ENCODE results near the gene C11orf98. TPM values are rescaled to one million over a fixed set of nuclear protein-coding genes. Genes with fewer than 3 reads are reported as not detected.
A peak's percentile ranks its signal among the peaks of the same experiment; 100 is the strongest.

C11orf98 gene
- total and polyA plus RNA-seq, 2 experiments from 2014 or later = 136 to 141 TPM

DNA sequence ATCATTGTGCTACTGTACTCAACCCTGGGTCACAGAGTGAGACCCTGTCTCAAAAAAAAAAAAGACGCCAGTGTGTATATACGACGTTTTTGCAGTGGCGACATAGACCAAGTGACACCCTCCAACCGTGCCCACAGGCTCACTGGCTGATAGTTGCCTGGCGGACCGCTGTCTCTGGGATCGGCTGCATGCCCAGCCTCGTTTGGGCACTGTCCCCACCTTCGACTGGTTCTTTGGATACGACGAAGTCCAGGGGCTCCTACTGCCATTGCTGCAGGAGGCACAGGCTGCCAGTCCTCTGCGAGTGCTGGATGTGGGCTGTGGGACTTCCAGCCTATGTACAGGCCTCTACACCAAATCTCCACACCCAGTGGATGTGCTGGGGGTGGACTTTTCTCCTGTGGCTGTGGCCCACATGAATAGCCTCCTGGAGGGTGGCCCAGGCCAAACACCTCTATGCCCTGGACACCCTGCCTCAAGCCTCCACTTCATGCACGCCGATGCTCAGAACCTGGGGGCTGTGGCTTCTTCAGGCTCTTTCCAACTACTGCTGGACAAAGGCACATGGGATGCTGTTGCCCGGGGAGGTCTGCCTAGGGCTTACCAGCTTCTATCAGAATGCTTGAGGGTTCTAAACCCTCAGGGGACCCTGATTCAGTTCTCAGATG lies 1.4 kb upstream of the C11orf98 start:
- peak overlapping the region; percentile 89 for H3K27ac ChIP-seq

DNA sequence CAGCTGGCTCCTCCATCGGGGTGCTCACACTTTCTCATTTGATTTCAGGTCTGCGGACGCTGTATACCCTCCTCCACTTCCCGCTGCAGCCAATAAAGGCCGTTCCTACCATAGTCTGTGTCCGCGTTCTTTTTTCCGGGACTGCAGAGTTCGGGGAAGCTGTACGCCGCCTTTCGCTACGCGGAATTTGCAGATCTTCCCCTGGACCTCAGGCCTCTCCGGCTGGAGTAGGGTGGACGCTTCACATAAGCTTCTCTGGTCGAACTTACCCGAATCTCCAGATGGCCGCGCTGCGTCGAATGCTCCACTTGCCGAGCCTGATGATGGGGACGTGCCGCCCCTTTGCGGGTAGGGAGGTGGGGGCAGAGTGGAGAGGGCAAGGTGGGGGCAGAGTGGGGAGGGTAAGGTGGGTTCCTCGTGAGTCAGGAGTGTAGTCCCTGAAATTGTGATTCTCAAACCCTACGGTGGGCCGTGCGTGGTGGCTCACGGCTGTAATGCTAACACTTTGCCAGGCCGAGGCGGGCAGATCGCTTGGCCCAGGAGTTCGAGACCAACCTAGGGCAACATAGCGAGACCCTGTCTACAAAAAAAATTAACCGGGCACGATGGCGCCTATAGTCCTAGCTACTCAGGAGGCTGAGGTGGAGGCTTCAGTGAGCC lies 719 bp upstream of the C11orf98 start:
- Histone ChIP-seq H3K9me3 (ENCODE audit: low read depth) (no peaks in the 10 kb centered on the region), H3K36me3 (peaks cover 2% of the 10 kb centered on the region), H3K4me1 (ENCODE audit: low read depth) (peaks cover 15% of the 10 kb centered on the region), H3K27me3 (no peaks in the 10 kb centered on the region), H3K27ac (peak overlapping the region; percentile 89), H3K4me3 (peak overlapping the region; percentile 67)
- peak; percentile 78 to 79 for DNase-seq (ENCODE audit: low read depth in 1 of 2, low spot score in 1 of 2)
- TF ChIP-seq, protein P1, sequence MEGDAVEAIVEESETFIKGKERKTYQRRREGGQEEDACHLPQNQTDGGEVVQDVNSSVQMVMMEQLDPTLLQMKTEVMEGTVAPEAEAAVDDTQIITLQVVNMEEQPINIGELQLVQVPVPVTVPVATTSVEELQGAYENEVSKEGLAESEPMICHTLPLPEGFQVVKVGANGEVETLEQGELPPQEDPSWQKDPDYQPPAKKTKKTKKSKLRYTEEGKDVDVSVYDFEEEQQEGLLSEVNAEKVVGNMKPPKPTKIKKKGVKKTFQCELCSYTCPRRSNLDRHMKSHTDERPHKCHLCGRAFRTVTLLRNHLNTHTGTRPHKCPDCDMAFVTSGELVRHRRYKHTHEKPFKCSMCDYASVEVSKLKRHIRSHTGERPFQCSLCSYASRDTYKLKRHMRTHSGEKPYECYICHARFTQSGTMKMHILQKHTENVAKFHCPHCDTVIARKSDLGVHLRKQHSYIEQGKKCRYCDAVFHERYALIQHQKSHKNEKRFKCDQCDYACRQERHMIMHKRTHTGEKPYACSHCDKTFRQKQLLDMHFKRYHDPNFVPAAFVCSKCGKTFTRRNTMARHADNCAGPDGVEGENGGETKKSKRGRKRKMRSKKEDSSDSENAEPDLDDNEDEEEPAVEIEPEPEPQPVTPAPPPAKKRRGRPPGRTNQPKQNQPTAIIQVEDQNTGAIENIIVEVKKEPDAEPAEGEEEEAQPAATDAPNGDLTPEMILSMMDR (IDR thresholded peaks at IDR 0.05; ENCODE audit: low read depth, low read length) = no peak

More for the DNA sequence above, 1.4 kb upstream of the C11orf98 start:
- Histone ChIP-seq H3K9me3 (ENCODE audit: low read depth) (no peaks in the 10 kb centered on the region), H3K36me3 (peaks cover 2% of the 10 kb centered on the region), H3K4me3 (peak overlapping the region; percentile 67), H3K27me3 (no peaks in the 10 kb centered on the region), H3K4me1 (ENCODE audit: low read depth) (peaks cover 18% of the 10 kb centered on the region)
- TF ChIP-seq, protein P1 (IDR thresholded peaks at IDR 0.05; ENCODE audit: low read depth, low read length) = no peak
- no peak for DNase-seq (ENCODE audit: low read depth in 1 of 2, low spot score in 1 of 2)

DNA sequence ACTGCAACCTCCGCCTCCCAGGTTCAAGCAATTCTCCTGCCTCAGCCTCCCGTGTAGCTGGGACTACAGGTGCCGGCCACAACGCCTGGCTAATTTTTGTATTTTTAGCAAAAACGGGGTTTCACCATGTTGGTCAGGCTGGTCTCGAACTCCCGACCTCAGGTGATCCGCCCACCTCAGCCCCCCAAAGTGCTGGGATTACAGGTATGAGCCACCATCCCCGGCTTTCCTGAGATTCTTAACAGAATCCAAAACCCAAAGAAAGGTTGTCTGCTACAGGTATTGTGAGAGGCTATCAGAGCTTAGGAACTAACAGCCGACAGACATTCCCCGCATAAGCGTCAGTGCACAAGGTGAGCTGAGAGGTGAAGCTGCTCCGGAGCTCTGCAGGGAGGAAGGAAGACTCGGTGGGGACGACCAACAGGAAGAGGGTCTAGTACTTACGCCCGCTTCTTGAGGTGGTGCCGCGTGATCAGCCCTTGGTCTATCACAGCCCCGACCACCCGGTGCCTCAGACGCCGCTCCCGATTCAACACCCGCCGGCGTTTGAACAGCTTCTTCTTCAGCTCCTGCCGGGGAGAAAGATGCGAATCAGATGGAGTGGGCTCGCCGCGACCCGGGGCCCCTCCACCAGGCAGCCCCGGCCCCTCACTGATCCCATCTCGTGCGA lies 470 bp downstream of the C11orf98 start:
- TF ChIP-seq, protein P1 (IDR thresholded peaks at IDR 0.05; ENCODE audit: low read depth, low read length) = no peak
- H3K27me3 ChIP-seq = no peaks in the 10 kb centered on the region
- peaks cover 2% of the 10 kb centered on the region for H3K36me3 ChIP-seq
- H3K4me3 ChIP-seq = peak overlapping the region; percentile 67
- peaks cover 14% of the 10 kb centered on the region for H3K4me1 ChIP-seq (ENCODE audit: low read depth)
- DNase-seq (ENCODE audit: low read depth in 1 of 2, low spot score in 1 of 2) = peak; percentile 57 to 75
- peak overlapping the region; percentile 89 for H3K27ac ChIP-seq
- H3K9me3 ChIP-seq (ENCODE audit: low read depth) = no peaks in the 10 kb centered on the region

DNA sequence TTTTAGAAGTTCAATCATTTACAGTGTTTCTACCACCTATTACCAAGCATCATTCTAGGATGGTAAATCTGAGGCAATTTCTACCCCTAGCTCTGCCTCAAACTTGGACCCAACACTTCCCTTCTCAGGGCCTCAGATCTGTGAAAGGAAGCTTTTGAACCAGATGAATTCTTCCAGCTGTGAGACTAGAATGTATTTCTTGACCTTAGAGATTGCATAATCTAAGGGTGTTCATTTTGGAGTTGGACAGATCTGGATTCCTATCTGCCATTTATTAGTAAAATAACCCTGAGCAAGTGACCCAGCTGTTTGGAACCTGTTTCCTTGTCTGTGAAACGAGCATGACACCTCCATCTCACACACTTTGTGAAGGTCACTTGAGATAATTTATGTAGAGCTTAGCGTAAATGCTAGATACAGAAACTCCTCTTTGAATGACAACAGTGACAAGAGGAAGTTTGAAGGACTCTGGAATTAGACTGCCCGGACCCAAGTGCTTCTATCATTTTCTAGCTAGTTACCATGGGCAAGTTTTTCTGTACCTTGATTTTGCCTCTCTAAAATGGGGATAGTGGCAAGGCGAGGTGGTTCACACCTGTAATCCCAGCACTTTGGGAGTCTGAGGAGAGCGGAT lies 8.1 kb downstream of the C11orf98 start:
- Histone ChIP-seq H3K27me3 (no peaks in the 10 kb centered on the region), H3K36me3 (no peaks in the 10 kb centered on the region), H3K9me3 (ENCODE audit: low read depth) (no peaks in the 10 kb centered on the region), H3K4me1 (ENCODE audit: low read depth) (no peaks in the 10 kb centered on the region), H3K27ac (peak overlapping the region; percentile 74), H3K4me3 (no peak overlapping the region)
- TF ChIP-seq, protein P1 (IDR thresholded peaks at IDR 0.05; ENCODE audit: low read depth, low read length) = no peak
- DNase-seq (ENCODE audit: low read depth in 1 of 2, low spot score in 1 of 2) = peak in 1 of 2 donors; percentile 6

DNA sequence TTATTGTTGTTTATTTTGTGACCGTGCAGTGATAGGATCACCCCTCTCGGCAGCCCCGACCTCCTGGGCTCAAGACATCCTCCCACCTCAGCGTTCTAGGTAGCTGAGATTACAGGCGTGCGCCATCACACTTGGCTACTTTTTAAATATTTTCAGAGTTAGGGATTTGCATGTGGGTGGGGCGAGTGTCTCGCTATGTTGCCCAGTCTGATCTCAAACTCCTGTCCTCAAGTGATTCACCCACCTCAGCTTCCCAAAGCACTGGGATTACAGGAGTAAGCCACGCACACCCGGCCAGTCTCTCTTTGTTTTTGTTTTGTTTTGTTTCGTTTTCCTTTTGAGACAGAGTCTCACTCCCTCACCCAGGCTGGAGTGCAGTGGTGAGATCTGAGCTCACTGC lies 10.7 kb downstream of the C11orf98 start:
- no peak overlapping the region for H3K4me3 ChIP-seq
- TF ChIP-seq, protein P1 (IDR thresholded peaks at IDR 0.05; ENCODE audit: low read depth, low read length) = no peak
- H3K27me3 ChIP-seq = no peaks in the 10 kb centered on the region
- DNase-seq (ENCODE audit: low read depth in 1 of 2, low spot score in 1 of 2) = no peak
- H3K27ac ChIP-seq = no peak overlapping the region
- no peaks in the 10 kb centered on the region for H3K9me3 ChIP-seq (ENCODE audit: low read depth)
- peaks cover 5% of the 10 kb centered on the region for H3K36me3 ChIP-seq
- H3K4me1 ChIP-seq (ENCODE audit: low read depth) = no peaks in the 10 kb centered on the region

Data from cardiac muscle cell (in vitro differentiated cells and primary cell).